Activated naive CD4-positive, alpha-beta T cell treated with anti-CD3 and anti-CD28 coated beads, Interleukin-2, amount 10 ng/mL, durations not matched to agents 7 days and 5 days (primary cell): ENCODE results near the gene KMT2C.
"Not testable (repeated sequence)": the region's sequence is repeated elsewhere in the genome, so short reads cannot be mapped to it uniquely, and the experiment has no call there.

Experiments
- CTCF ChIA-PET: fragments of 350-600 bp; sonication (Branson Sonifier 250); formaldehyde crosslinking; loops from one replicate; lab custom pipeline; 2021; ENCODE audit warnings: antibody characterized with exemption; lab: Charles Lee
- DNase-seq: peaks from one replicate; pipeline ENCODE4 v3.0.0-alpha.2; 2020
- H3K27ac Mint-ChIP-seq: one replicate; pipeline ENCODE4 v1.8.0; 2021; ENCODE audit warnings: mild to moderate bottlenecking, moderate library complexity, mixed read lengths
- H3K27me3 Mint-ChIP-seq: one replicate; pipeline ENCODE4 v1.8.0; 2021; ENCODE audit warnings: mild to moderate bottlenecking, mixed read lengths
- H3K36me3 Mint-ChIP-seq: one replicate; pipeline ENCODE4 v1.8.0; 2021; ENCODE audit warnings: mixed read lengths
- H3K4me1 Mint-ChIP-seq: one replicate; pipeline ENCODE4 v1.8.0; 2021; ENCODE audit warnings: mixed read lengths
- H3K4me3 Mint-ChIP-seq: one replicate; pipeline ENCODE4 v1.8.0; 2021; ENCODE audit warnings: mild to moderate bottlenecking, moderate library complexity, mixed read lengths
- H3K9me3 Mint-ChIP-seq: one replicate; pipeline ENCODE4 v1.8.0; 2021; ENCODE audit warnings: mixed read lengths

The KMT2C gene

DNA sequence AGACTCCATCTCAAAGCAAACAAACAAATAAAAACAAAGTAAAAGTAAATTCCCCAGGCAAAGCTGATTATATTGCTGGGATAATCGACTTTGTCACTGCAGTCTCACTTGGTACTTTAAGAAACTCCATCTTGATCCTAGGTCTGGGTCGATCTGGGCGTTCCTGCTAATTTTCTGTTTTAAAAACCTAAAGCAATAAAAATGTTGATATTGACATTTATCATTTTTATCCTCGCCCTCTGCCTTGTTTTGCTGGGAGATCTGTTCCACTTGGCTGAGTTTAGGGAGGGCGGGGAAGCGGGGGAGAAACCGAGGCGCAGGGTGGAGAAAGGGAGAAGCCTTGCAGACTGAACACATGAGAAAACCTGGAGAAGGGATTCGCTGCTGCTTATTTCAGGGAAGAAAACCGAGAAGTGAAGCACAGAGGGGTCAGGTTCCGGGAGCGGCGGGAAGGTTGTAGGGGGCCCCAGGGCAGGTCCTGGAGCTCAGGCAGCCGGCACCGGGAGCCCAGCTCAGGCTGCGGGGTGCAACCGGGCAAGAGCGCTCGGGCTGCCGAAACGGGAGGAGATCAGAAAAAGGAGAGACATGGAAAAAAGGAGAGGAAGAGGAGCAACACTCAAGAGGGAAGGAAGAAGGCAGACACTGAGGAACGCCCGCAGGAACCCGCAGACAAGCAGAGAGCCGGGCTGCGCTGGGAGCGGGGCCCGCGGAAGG lies 27.3 kb upstream of the KMT2C start:
- no peak for DNase-seq
- no peaks in the 10 kb centered on the region for H3K36me3 Mint-ChIP-seq

DNA sequence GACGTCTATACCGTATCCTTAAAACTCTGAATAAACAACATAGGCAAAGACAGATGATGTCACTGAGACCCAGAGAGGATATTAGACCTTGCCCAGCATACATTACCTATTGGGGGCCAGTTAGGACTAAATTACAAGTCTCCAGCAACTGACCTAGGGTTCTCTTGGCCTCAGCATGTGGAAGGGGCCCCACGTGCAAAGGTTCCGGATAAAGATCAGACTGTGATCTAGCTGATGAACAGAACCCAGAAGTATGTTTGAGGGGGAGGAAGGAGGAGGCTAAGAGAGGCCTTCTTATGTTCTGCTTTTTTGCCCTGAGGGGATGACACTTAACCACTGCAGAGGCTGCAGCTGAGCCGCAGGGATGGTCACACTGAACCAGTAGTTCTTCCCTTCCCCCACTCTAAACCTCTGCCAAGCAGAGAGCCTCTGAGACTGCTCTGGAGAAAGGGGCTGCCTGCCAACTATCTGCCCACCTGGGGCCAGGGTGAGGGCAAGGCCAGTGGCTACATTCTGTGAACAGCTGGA lies 24.0 kb upstream of the KMT2C start:
- CTCF ChIA-PET = no interaction called here
- no peak for DNase-seq
- Mint-ChIP-seq H3K4me1 (peaks cover 9% of the 10 kb centered on the region), H3K9me3 (peaks cover 2% of the 10 kb centered on the region), H3K27ac (no peak overlapping the region), H3K36me3 (no peaks in the 10 kb centered on the region), H3K4me3 (no peak overlapping the region), H3K27me3 (no peaks in the 10 kb centered on the region)

More for the DNA sequence above, 27.3 kb upstream of the KMT2C start:
- H3K4me3 Mint-ChIP-seq = peak overlapping the region; percentile 90
- CTCF ChIA-PET = interaction anchor here (0.6 kb wide), 1 partner anchor 135 kb away, joined by 3 read pairs; no protein-coding TSS in a partner anchor
- H3K9me3 Mint-ChIP-seq = no peaks in the 10 kb centered on the region
- H3K27me3 Mint-ChIP-seq = no peaks in the 10 kb centered on the region
- H3K27ac Mint-ChIP-seq = peak overlapping the region; percentile 84
- peaks cover 14% of the 10 kb centered on the region for H3K4me1 Mint-ChIP-seq

DNA sequence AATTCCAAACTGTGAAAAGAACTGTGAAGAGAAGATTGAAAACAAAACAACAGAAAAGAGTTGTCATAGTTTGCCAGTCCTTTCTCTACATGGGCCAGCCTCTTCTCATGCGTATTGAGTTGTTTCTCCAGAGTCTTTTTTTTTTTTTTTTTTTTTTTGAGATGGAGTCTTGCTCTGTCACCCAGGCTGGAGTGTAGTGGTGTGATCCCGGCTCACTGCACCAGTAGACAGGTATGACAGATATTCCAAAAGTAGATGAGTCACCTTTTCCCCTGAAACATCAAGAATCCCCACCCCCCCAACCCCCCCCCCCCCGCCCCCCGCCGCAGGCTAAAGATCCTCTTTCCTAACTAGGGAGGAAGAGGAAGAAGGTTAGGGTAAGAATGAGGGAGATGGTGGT lies 15.6 kb upstream of the KMT2C start:
- no peaks in the 10 kb centered on the region for H3K36me3 Mint-ChIP-seq
- no peaks in the 10 kb centered on the region for H3K9me3 Mint-ChIP-seq
- no peak for DNase-seq
- no peak overlapping the region for H3K4me3 Mint-ChIP-seq
- CTCF ChIA-PET = no interaction called here
- H3K4me1 Mint-ChIP-seq = peaks cover 6% of the 10 kb centered on the region
- H3K27ac Mint-ChIP-seq = no peak overlapping the region
- peaks cover 13% of the 10 kb centered on the region for H3K27me3 Mint-ChIP-seq

DNA sequence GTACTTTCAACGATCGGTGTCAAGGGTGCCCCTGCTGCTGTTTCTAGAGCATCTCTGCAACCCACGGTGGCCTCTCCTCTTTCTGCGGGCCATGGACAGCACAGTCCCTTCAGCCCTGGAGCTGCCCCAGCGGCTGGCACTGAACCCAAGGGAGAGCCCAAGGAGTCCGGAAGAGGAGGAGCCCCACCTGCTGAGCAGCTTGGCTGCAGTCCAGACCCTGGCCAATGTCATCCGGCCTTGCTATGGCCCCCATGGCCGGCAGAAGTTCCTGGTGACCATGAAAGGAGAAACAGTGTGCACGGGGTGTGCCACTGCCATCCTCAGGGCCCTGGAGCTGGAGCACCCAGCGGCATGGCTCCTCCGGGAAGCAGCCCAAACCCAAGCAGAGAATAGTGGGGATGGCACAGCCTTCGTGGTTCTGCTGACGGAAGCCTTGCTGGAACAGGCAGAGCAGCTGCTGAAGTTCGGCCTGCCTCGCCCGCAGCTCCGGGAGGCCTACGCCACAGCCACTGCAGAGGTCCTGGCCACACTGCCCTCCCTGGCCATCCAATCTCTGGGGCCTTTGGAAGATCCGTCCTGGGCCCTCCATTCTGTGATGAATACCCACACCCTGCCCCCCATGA lies 9.7 kb upstream of the KMT2C start:
- H3K4me1 Mint-ChIP-seq, H3K9me3 Mint-ChIP-seq, H3K36me3 Mint-ChIP-seq, DNase-seq, CTCF ChIA-PET, H3K4me3 Mint-ChIP-seq, H3K27ac Mint-ChIP-seq: not testable (repeated sequence)
- H3K27me3 Mint-ChIP-seq = peaks cover 18% of the 10 kb centered on the region

DNA sequence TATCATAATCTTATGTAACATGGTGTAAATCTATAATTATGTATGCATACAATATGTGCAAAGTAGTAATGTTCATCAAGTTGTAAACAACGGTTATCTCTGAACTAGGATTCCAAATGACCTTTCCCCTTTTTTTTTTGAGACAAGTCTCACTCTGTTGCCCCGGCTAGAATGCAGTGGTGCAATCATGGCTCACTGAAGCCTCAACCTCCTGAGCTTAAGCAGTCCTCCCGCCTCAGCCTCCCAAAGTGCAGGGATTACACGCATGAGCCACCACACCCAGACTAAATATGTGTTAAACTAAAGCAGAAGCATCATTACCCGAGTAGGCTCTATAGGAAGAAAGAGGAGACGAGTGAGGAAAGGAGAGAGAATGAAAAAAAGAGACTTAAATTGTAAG lies 7.8 kb upstream of the KMT2C start:
- H3K36me3 Mint-ChIP-seq = no peaks in the 10 kb centered on the region
- CTCF ChIA-PET = no interaction called here
- DNase-seq = no peak
- H3K4me3 Mint-ChIP-seq = no peak overlapping the region
- H3K27me3 Mint-ChIP-seq = peaks cover 20% of the 10 kb centered on the region
- H3K4me1 Mint-ChIP-seq = peaks cover 6% of the 10 kb centered on the region
- no peak overlapping the region for H3K27ac Mint-ChIP-seq
- H3K9me3 Mint-ChIP-seq = no peaks in the 10 kb centered on the region

DNA sequence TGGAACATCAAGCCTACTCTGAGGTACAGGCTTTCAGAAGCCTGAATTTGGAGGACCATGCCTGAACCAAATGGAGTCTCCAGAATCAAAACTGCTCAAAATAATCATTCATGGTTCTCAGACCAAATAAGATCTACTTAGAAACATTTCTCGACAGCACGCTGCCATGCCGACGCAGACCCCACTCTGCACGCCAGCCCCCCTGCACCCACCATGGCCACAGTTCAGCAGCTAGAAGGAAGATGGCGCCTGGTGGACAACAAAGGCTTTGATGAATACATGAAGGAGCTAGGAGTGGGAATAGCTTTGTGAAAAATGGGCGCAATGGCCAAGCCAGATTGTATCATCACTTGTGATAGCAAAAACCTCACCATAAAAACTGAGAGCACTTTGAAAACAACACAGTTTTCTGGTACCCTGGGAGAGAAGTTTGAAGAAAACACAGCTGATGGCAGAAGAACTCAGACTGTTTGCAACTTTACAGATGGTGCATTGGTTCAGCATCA lies 6.6 kb upstream of the KMT2C start:
- CTCF ChIA-PET = interaction anchor here (0.7 kb wide), 1 partner anchor 178 kb away, joined by 3 read pairs; no protein-coding TSS in a partner anchor
- DNase-seq = no peak
- H3K27ac Mint-ChIP-seq = no peak overlapping the region

DNA sequence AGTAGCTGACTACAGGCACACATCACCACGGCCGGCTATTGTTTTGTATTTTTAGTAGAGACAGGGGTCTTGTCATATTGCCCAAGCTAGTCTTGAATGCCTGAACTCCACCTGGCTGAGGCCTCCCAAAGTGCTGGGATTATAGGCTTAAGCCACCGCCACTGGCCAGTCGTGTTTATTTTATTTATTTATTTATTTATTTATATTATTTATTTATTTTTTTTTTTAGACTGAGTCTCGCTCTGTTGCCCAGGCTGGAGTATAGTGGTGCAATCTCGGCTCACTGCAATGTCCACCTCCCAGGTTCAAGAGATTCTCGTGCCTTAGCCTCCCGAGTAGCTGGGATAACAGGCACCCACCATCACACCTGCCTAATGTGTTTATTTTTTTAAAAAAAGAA lies 6.0 kb upstream of the KMT2C start:
- DNase-seq, H3K4me1 Mint-ChIP-seq, H3K4me3 Mint-ChIP-seq, H3K9me3 Mint-ChIP-seq, H3K27ac Mint-ChIP-seq, H3K36me3 Mint-ChIP-seq: not testable (repeated sequence)
- H3K27me3 Mint-ChIP-seq = peaks cover 17% of the 10 kb centered on the region
- CTCF ChIA-PET = interaction anchor here (0.9 kb wide), 1 partner anchor 20 kb away, joined by 3 read pairs; no protein-coding TSS in a partner anchor

More for the DNA sequence above, 6.6 kb upstream of the KMT2C start:
- Mint-ChIP-seq H3K27me3 (peaks cover 17% of the 10 kb centered on the region), H3K9me3 (no peaks in the 10 kb centered on the region), H3K4me1 (peaks cover 3% of the 10 kb centered on the region), H3K4me3 (no peak overlapping the region), H3K36me3 (no peaks in the 10 kb centered on the region)

DNA sequence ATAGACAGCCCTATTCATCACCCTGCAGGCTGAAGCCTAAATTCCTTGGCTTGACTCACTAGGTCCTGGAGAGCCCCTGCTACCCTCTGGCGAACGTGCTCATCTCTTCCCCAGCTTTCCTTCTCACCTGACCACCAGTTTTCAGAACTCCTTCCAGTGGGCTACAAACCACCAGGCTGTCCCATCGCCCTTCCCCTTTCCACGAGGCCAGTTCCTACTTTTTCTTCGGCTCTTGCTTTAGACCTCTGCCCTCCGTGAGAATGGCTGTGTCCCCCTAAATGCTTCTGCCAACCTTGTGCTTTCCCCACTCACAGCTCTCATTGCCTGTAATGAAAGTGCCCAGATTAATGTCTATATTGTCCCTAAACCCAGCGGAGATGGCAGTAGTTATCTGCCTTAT lies 5.4 kb upstream of the KMT2C start:
- H3K9me3 Mint-ChIP-seq, H3K27ac Mint-ChIP-seq, H3K4me3 Mint-ChIP-seq, H3K36me3 Mint-ChIP-seq, DNase-seq, H3K4me1 Mint-ChIP-seq: not testable (repeated sequence)
- H3K27me3 Mint-ChIP-seq = peaks cover 17% of the 10 kb centered on the region
- CTCF ChIA-PET = interaction anchor here (0.9 kb wide), 1 partner anchor 21 kb away, joined by 3 read pairs; no protein-coding TSS in a partner anchor

DNA sequence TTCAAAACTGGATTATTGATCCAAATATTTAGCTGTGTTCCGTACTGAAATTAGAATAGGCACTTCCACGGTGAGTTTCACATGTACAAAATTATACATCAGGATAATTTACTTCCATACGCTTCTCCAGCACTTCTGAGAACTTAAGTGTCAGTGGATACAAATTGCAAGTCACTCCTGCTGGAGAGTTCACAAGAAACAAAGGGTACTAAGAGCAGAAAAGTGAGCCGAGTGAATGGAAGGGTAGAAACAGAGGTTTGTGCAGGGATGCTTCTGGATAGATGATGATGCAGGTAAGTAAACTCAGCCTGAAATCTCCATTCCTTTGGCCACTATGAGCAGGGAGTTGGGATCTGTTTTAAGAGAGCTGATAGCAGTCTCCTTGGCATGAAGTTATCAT lies 2.2 kb upstream of the KMT2C start:
- H3K27ac Mint-ChIP-seq, H3K4me3 Mint-ChIP-seq: not testable (repeated sequence)

DNA sequence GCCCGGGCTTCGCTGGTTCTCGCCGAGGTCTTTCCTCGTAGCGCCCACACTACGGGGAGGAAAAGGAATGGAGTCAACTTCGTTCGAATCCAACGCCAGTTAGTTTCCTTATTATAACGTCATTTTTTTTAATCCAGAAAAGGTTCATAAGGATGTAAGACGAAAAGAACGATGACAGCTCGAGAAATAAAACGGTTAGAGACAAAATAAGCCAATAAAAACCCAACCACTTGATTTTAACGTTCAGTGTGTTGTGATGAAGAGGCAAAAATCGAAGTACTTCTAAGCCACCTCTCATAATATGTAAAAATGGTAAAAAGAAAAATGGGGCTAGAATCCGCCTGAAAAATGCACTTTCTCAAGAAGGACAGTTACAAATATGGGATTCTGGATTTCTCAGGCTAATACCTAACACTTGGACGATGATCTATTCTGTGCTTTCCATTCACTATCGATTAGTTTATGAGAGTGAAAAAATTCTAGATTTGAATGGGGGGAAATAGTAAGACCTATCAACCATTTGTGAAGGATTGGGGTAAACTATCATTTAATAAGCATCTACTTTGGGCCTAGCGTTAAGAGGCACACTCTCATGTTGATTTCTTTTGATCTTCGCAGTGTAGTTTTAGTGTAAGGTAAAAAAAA lies 1.2 kb upstream of the KMT2C start:
- Mint-ChIP-seq H3K27ac (peak overlapping the region; percentile 93), H3K4me1 (peaks cover 23% of the 10 kb centered on the region), H3K4me3 (peak overlapping the region; percentile 76)
- CTCF ChIA-PET, H3K27me3 Mint-ChIP-seq, H3K36me3 Mint-ChIP-seq, H3K9me3 Mint-ChIP-seq, DNase-seq: not testable (repeated sequence)

More for the DNA sequence above, 2.2 kb upstream of the KMT2C start:
- H3K36me3 Mint-ChIP-seq, DNase-seq, H3K9me3 Mint-ChIP-seq, CTCF ChIA-PET: not testable (repeated sequence)
- Mint-ChIP-seq H3K27me3 (peaks cover 13% of the 10 kb centered on the region), H3K4me1 (peaks cover 19% of the 10 kb centered on the region)

DNA sequence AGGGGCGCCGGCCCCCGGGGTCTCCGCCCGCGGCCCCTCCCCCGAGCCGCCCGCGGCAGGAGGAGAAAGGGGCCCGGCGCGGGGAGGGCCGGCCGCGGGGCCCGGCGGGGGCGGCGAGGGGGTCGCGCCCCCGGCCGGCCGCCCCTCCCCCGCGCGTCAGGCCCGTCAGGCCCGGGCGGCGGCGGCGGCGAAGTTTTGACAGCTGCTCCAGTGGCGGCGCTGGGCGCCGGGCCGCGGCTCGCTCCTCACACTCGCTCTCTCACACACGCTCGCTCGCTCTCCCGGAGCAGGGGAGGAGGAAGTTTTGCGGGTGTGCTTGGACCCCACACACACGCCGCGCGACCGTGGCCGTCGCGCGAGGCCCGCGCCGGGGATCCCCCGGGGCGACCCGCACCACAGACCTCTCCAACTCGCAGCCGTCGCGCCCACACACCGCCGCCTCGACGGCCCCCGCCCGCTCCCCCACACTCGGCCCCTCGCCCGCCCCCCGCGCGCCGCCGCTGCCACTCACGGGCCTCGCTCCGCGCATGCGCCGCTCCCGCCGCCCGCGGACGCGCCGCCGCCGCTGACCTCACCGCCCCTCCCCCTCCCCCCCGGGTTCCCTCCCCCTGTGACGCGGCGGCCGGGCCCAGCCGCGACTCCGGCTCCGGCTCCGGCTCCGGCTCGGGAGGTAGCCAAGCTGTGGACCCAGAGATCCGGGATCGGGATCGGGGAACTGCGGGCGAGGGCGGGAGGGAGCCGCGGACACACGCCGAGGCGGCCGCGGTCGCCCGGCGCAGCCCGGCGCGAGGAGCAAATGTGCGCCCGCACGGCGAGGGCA lies 518 bp upstream of the KMT2C start:
- Mint-ChIP-seq H3K27me3 (peaks cover 9% of the 10 kb centered on the region), H3K9me3 (no peaks in the 10 kb centered on the region), H3K4me3 (peak overlapping the region; percentile 76), H3K4me1 (peaks cover 23% of the 10 kb centered on the region), H3K36me3 (peaks cover 4% of the 10 kb centered on the region), H3K27ac (peak overlapping the region; percentile 93)
- CTCF ChIA-PET = no interaction called here
- peak; percentile 89 for DNase-seq

DNA sequence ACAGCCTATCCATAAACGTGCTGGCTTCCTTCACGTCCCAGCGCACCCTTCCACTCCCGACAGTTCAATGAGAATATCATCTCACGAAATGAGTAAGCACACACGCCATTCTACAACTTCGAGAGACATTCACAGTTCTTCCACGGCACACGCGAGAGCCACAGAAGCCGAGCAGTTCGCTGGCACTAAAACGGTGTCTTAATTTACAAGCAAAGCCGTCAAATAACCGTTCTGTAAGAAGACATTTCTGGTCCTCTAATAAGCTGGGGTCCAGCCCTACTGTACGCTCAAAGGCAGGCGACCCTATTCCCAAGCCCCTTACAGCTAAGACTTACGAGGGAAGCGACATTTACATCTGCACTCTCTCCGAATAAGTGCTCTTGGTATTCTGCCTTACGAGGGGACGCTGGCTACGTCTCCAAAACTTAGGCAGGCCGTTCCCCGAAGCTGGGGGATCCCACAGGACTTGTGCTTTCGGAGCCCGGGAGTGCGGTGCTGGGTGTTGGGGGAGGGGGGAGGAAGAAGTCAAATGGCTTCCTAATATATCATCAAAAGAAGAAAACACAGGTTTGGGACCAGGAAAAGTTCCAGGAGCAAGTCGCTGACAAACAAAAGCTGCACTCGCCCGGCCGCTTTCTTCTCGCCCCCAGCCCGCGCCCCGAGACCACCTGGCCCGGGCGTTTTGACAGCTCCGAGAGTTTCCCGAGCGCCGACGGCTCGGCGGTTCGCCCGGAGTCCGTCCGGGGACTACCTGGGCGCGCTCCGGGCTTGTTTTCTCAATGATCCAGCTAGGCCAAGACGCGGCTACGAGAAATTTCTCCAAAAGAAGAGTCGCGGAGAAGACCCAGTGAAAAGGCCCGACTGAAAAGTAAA lies 1.1 kb downstream of the KMT2C start:
- Mint-ChIP-seq H3K4me3 (peak overlapping the region; percentile 84), H3K27ac (peak overlapping the region; percentile 94), H3K4me1 (peaks cover 28% of the 10 kb centered on the region)
- peak; percentile 52 for DNase-seq
- H3K9me3 Mint-ChIP-seq, H3K27me3 Mint-ChIP-seq, CTCF ChIA-PET, H3K36me3 Mint-ChIP-seq: not testable (repeated sequence)
